ENCODE data around the gene PTS. TPM values are rescaled to one million over a fixed set of nuclear protein-coding genes. Genes with fewer than 3 reads are reported as not detected.

Gene PTS
- polyA plus RNA-seq, 1 donor from 2014 or later: 160 TPM

DNA sequence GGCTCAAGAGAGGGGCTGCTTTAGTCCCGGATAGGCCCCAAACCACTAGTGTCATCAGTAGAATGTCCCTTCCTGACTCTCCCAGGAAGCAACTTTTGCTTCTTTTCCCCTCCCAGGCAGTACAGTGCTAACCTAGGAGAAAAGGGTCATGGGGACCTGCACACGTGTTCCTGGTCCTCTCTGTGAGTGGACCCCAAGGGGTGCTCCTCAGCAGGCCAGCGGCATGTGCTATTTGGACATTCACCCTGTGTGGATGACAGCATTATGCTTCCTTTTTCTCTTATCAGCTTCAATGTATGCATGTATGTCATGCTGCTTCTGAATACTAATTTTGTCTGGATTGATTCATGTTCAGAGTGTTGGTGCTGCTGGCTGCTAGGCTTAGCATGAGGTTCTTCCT, 52.6 kb downstream of the PTS start:
- H3F3A ChIP-seq (ENCODE audit: insufficient read depth, low read length, poor library complexity, severe bottlenecking): no peaks in the 10 kb centered on the region
- H4K20me1 ChIP-seq (ENCODE audit: insufficient read depth): no peaks in the 10 kb centered on the region
- no peak overlapping the region for H3K4me2 ChIP-seq (ENCODE audit: low read length)
- TF ChIP-seq TAF1 (IDR thresholded peaks at IDR 0.05; ENCODE audit: low read depth) (no peak), SMC3 (conservative IDR thresholded peaks at IDR 0.05; ENCODE audit: poor library complexity) (no peak), POLR2AphosphoS5 (IDR thresholded peaks at IDR 0.05) (no peak), CTCF (IDR thresholded peaks at IDR 0.05; ENCODE audit: poor library complexity, severe bottlenecking) (no peak), REST (IDR thresholded peaks at IDR 0.05; ENCODE audit: borderline replicate concordance) (no peak), RAD21 (conservative IDR thresholded peaks at IDR 0.05) (no peak), EP300 (conservative IDR thresholded peaks at IDR 0.05; ENCODE audit: poor library complexity, severe bottlenecking) (no peak), MXI1 (conservative IDR thresholded peaks at IDR 0.05; ENCODE audit: poor library complexity, severe bottlenecking) (no peak), EZH2 (IDR thresholded peaks at IDR 0.05; ENCODE audit: borderline replicate concordance, insufficient read depth, low read length, poor library complexity, severe bottlenecking) (no peak)
- no peak overlapping the region for H3K9ac ChIP-seq (ENCODE audit: low read length)
- no peak overlapping the region for H3K27ac ChIP-seq (ENCODE audit: low read length)
- no peaks in the 10 kb centered on the region for H3K36me3 ChIP-seq (ENCODE audit: insufficient read depth, low read length)
- H3K9me3 ChIP-seq (ENCODE audit: low read length): no peaks in the 10 kb centered on the region
- H3K9me2 ChIP-seq (ENCODE audit: insufficient read depth, low read length): no peaks in the 10 kb centered on the region
- no peaks in the 10 kb centered on the region for H3K27me3 ChIP-seq (ENCODE audit: insufficient read depth, low read depth, low read length)
- no peaks in the 10 kb centered on the region for H3K79me2 ChIP-seq (replicated peaks; ENCODE audit: insufficient read depth, low read length)
- no peak overlapping the region for H3K4me3 ChIP-seq (ENCODE audit: low read length)
- no peak overlapping the region for H2AFZ ChIP-seq (ENCODE audit: low read depth, low read length)

- no peak overlapping the region for H2AFZ ChIP-seq (ENCODE audit: low read depth, low read length)
- no peaks in the 10 kb centered on the region for H4K20me1 ChIP-seq (ENCODE audit: insufficient read depth)
- TF ChIP-seq MXI1 (conservative IDR thresholded peaks at IDR 0.05; ENCODE audit: poor library complexity, severe bottlenecking): no peak
- no peak for TF ChIP-seq POLR2AphosphoS5 (IDR thresholded peaks at IDR 0.05)
- TF ChIP-seq EP300 (conservative IDR thresholded peaks at IDR 0.05; ENCODE audit: poor library complexity, severe bottlenecking): no peak
- TF ChIP-seq CTCF (IDR thresholded peaks at IDR 0.05; ENCODE audit: poor library complexity, severe bottlenecking): no peak
- no peak for TF ChIP-seq EZH2 (IDR thresholded peaks at IDR 0.05; ENCODE audit: borderline replicate concordance, insufficient read depth, low read length, poor library complexity, severe bottlenecking)
- TF ChIP-seq REST (IDR thresholded peaks at IDR 0.05; ENCODE audit: borderline replicate concordance): no peak
- TF ChIP-seq RAD21 (conservative IDR thresholded peaks at IDR 0.05): no peak
- no peak for TF ChIP-seq SMC3 (conservative IDR thresholded peaks at IDR 0.05; ENCODE audit: poor library complexity)
- TF ChIP-seq TAF1 (IDR thresholded peaks at IDR 0.05; ENCODE audit: low read depth): no peak
- no peak overlapping the region for H3K27ac ChIP-seq (ENCODE audit: low read length)
- no peaks in the 10 kb centered on the region for H3K36me3 ChIP-seq (ENCODE audit: insufficient read depth, low read length)
- H3K9me2 ChIP-seq (ENCODE audit: insufficient read depth, low read length): no peaks in the 10 kb centered on the region
- H3K27me3 ChIP-seq (ENCODE audit: insufficient read depth, low read depth, low read length): no peaks in the 10 kb centered on the region
- H3F3A ChIP-seq (ENCODE audit: insufficient read depth, low read length, poor library complexity, severe bottlenecking): no peaks in the 10 kb centered on the region
- no peaks in the 10 kb centered on the region for H3K79me2 ChIP-seq (replicated peaks; ENCODE audit: insufficient read depth, low read length)
- no peak overlapping the region for H3K4me3 ChIP-seq (ENCODE audit: low read length)
- H3K4me2 ChIP-seq (ENCODE audit: low read length): no peak overlapping the region
- no peaks in the 10 kb centered on the region for H3K9me3 ChIP-seq (ENCODE audit: low read length)
- no peak overlapping the region for H3K9ac ChIP-seq (ENCODE audit: low read length)
Measured at GRCh38 chr11:112279901-112280267, 53.7 kb downstream of the PTS start.
